HAP-1 (cell line): ENCODE data around the gene PRKG2.
A peak's percentile ranks its signal among the peaks of the same experiment; 100 is the strongest.

Experiments
- DNase-seq, 2 experiments: peaks; one replicate each; pipeline ENCODE4 v3.0.0-alpha.2; 2016 to 2020; ENCODE audit warnings: low spot score in 2 of 2
- H3K27me3 ChIP-seq: fragments of 250-450 bp; sonication (Bioruptor Pico); 2 replicates; pipeline ENCODE4 v1.5.1; 2020; ENCODE audit warnings: low read depth, mild to moderate bottlenecking, moderate library complexity
- H3K36me3 ChIP-seq: fragments of 250-450 bp; sonication (Bioruptor Pico); replicated peaks from 2 replicates; pipeline ENCODE4 v1.5.1; 2020; ENCODE audit warnings: mild to moderate bottlenecking
- H3K4me1 ChIP-seq: fragments of 250-450 bp; sonication (Bioruptor Pico); 2 replicates; pipeline ENCODE4 v1.5.1; 2020; ENCODE audit warnings: mild to moderate bottlenecking
- H3K4me3 ChIP-seq: fragments of 250-450 bp; sonication (Bioruptor Pico); 2 replicates; pipeline ENCODE4 v1.5.1; 2020; ENCODE audit warnings: mild to moderate bottlenecking, moderate library complexity
- H3K9me3 ChIP-seq: fragments of 250-450 bp; sonication (Bioruptor Pico); 2 replicates; pipeline ENCODE4 v1.5.1; 2020; ENCODE audit warnings: mild to moderate bottlenecking, moderate library complexity
- in situ Hi-C: fragments of 300-500 bp; cut with MboI; formaldehyde crosslinking; loops from 3 replicates; pipeline ENCODE4 v1.14.3; 2020; ENCODE audit warnings: low sequenced_read_pairs, inconsistent platforms, mixed read lengths

PRKG2 gene

GRCh38 chr4:81199831-81200230 lies 15.2 kb downstream of the PRKG2 start:
- Histone ChIP-seq H3K27me3 (no peaks in the 10 kb centered on the region), H3K9me3 (no peaks in the 10 kb centered on the region), H3K4me1 (no peaks in the 10 kb centered on the region), H3K4me3 (no peak overlapping the region), H3K36me3 (no peaks in the 10 kb centered on the region)
- in situ Hi-C loops = no loop called here
- no peak for DNase-seq

GRCh38 chr4:81198609-81199008 lies 16.4 kb downstream of the PRKG2 start:
- H3K4me3 ChIP-seq = no peak overlapping the region
- no peaks in the 10 kb centered on the region for H3K27me3 ChIP-seq
- H3K9me3 ChIP-seq = no peaks in the 10 kb centered on the region
- in situ Hi-C loops = no loop called here
- no peaks in the 10 kb centered on the region for H3K4me1 ChIP-seq
- DNase-seq = no peak
- no peaks in the 10 kb centered on the region for H3K36me3 ChIP-seq

GRCh38 chr4:81197864-81198524 lies 17.0 kb downstream of the PRKG2 start:
- Histone ChIP-seq H3K4me3 (no peak overlapping the region), H3K36me3 (no peaks in the 10 kb centered on the region), H3K27me3 (no peaks in the 10 kb centered on the region), H3K9me3 (no peaks in the 10 kb centered on the region), H3K4me1 (no peaks in the 10 kb centered on the region)
- DNase-seq = no peak
- in situ Hi-C loops = no loop called here

- H3K4me3 ChIP-seq = no peak overlapping the region
- in situ Hi-C loops = no loop called here
- DNase-seq = no peak
- no peaks in the 10 kb centered on the region for H3K4me1 ChIP-seq
- H3K9me3 ChIP-seq = no peaks in the 10 kb centered on the region
- H3K27me3 ChIP-seq = no peaks in the 10 kb centered on the region
- no peaks in the 10 kb centered on the region for H3K36me3 ChIP-seq
These were observed 18.8 kb downstream of the PRKG2 start for GRCh38 chr4:81196126-81196650.

GRCh38 chr4:81195475-81195874 lies 19.5 kb downstream of the PRKG2 start:
- Histone ChIP-seq H3K27me3 (no peaks in the 10 kb centered on the region), H3K9me3 (no peaks in the 10 kb centered on the region), H3K4me3 (no peak overlapping the region), H3K4me1 (no peaks in the 10 kb centered on the region), H3K36me3 (no peaks in the 10 kb centered on the region)
- in situ Hi-C loops = no loop called here
- no peak for DNase-seq

- in situ Hi-C loops = no loop called here
- DNase-seq = no peak
- H3K27me3 ChIP-seq = no peaks in the 10 kb centered on the region
- H3K9me3 ChIP-seq = no peaks in the 10 kb centered on the region
- no peaks in the 10 kb centered on the region for H3K36me3 ChIP-seq
- no peaks in the 10 kb centered on the region for H3K4me1 ChIP-seq
- no peak overlapping the region for H3K4me3 ChIP-seq
These were observed 20.7 kb downstream of the PRKG2 start for GRCh38 chr4:81194286-81194685.

- in situ Hi-C loops = no loop called here
- Histone ChIP-seq H3K9me3 (no peaks in the 10 kb centered on the region), H3K27me3 (no peaks in the 10 kb centered on the region), H3K36me3 (no peaks in the 10 kb centered on the region), H3K4me1 (no peaks in the 10 kb centered on the region), H3K4me3 (no peak overlapping the region)
- DNase-seq = no peak
These were observed 34.1 kb downstream of the PRKG2 start for GRCh38 chr4:81180916-81181315.

GRCh38 chr4:81179326-81179725 lies 35.7 kb downstream of the PRKG2 start:
- no peak for DNase-seq
- no peaks in the 10 kb centered on the region for H3K36me3 ChIP-seq
- no peaks in the 10 kb centered on the region for H3K27me3 ChIP-seq
- H3K4me3 ChIP-seq = no peak overlapping the region
- in situ Hi-C loops = no loop called here
- H3K4me1 ChIP-seq = no peaks in the 10 kb centered on the region
- no peaks in the 10 kb centered on the region for H3K9me3 ChIP-seq

- Histone ChIP-seq H3K27me3 (no peaks in the 10 kb centered on the region), H3K9me3 (no peaks in the 10 kb centered on the region), H3K36me3 (no peaks in the 10 kb centered on the region), H3K4me1 (no peaks in the 10 kb centered on the region), H3K4me3 (no peak overlapping the region)
- in situ Hi-C loops = no loop called here
- DNase-seq = no peak
These were observed 41.8 kb downstream of the PRKG2 start for GRCh38 chr4:81173213-81173612.

- no peaks in the 10 kb centered on the region for H3K9me3 ChIP-seq
- DNase-seq = peak in 1 of 2 experiments; percentile 13
- H3K36me3 ChIP-seq = no peaks in the 10 kb centered on the region
- H3K27me3 ChIP-seq = no peaks in the 10 kb centered on the region
- no peaks in the 10 kb centered on the region for H3K4me1 ChIP-seq
- no peak overlapping the region for H3K4me3 ChIP-seq
- in situ Hi-C loops = no loop called here
These were observed 48.4 kb downstream of the PRKG2 start for GRCh38 chr4:81166458-81167160.

- in situ Hi-C loops = no loop called here
- Histone ChIP-seq H3K9me3 (no peaks in the 10 kb centered on the region), H3K4me3 (no peak overlapping the region), H3K36me3 (no peaks in the 10 kb centered on the region), H3K27me3 (no peaks in the 10 kb centered on the region), H3K4me1 (no peaks in the 10 kb centered on the region)
- no peak for DNase-seq
These were observed 49.1 kb downstream of the PRKG2 start for GRCh38 chr4:81165861-81166430.

- DNase-seq = no peak
- no peak overlapping the region for H3K4me3 ChIP-seq
- H3K36me3 ChIP-seq = no peaks in the 10 kb centered on the region
- no peaks in the 10 kb centered on the region for H3K9me3 ChIP-seq
- in situ Hi-C loops = no loop called here
- H3K27me3 ChIP-seq = no peaks in the 10 kb centered on the region
- no peaks in the 10 kb centered on the region for H3K4me1 ChIP-seq
These were observed 50.2 kb downstream of the PRKG2 start for GRCh38 chr4:81164623-81165416.

GRCh38 chr4:81164126-81164525 lies 50.9 kb downstream of the PRKG2 start:
- in situ Hi-C loops = no loop called here
- Histone ChIP-seq H3K4me3 (no peak overlapping the region), H3K27me3 (no peaks in the 10 kb centered on the region), H3K4me1 (no peaks in the 10 kb centered on the region), H3K36me3 (no peaks in the 10 kb centered on the region), H3K9me3 (no peaks in the 10 kb centered on the region)
- no peak for DNase-seq
